Uterus (tissue), 2 donors: ENCODE data around the gene CLEC2B.

Experiments
- CTCF ChIP-seq, 4 experiments: fragments of 200-600 bp in 2 of 4; fragments of 450-650 bp in 2 of 4; sonication (generic) in 2 of 4; IDR thresholded peaks; one replicate each; pipeline ENCODE4 v1.5.1; 2016 to 2019; ENCODE audit warnings: antibody characterized with exemption in 4 of 4, mild to moderate bottlenecking in 2 of 4, moderate library complexity in 1 of 4
- POLR2A ChIP-seq, 2 donors: fragments of 450-650 bp; IDR thresholded peaks; one replicate each; pipeline ENCODE4 v1.6.1; 2016; ENCODE audit warnings: antibody characterized with exemption in 2 of 2, mild to moderate bottlenecking in 1 of 2, moderate library complexity in 1 of 2

GRCh38 chr12:9899209-9899608, 30.1 kb upstream of the CLEC2B start:
- no peak for TF ChIP-seq CTCF (IDR thresholded peaks at IDR 0.05)
- no peak for TF ChIP-seq POLR2A (IDR thresholded peaks at IDR 0.05)
